K562 (cell line): ENCODE measurements around the gene CYB561A3. TPM values are rescaled to one million over a fixed set of nuclear protein-coding genes. Genes with fewer than 3 reads are reported as not detected.

Experiments used
- FOS ChIP-seq: IDR thresholded peaks from 3 replicates; pipeline ENCODE4 v1.6.1; 2011; ENCODE audit not compliant: insufficient read length; ENCODE audit errors: extremely low read depth
- GTF3C2 ChIP-seq: IDR thresholded peaks from 3 replicates; pipeline ENCODE4 v1.6.1; 2011; ENCODE audit warnings: borderline replicate concordance, mild to moderate bottlenecking, moderate library complexity; ENCODE audit not compliant: insufficient read length; ENCODE audit errors: extremely low read depth
- HDAC8 ChIP-seq: fragments of 450-650 bp; IDR thresholded peaks from 2 replicates; pipeline ENCODE4 v1.6.1; 2016; ENCODE audit warnings: mild to moderate bottlenecking, missing genetic modification characterization, moderate library complexity, missing compliant biosample characterization
- ZZZ3 ChIP-seq: fragments of 450-650 bp; IDR thresholded peaks from 2 replicates; pipeline ENCODE4 v1.6.1; 2016; ENCODE audit warnings: antibody characterized with exemption, mild to moderate bottlenecking, moderate library complexity
- polyA plus RNA-seq, 8 experiments: library from polyadenylated mRNA; depleted of rRNA in 4 of 8; stranded (reverse) in 5 of 8; unstranded in 3 of 8; fragments of >200 nt; fragmentation: Nextera tagmentation in 2 of 8; fragmentation: Illumina TruSeq in 1 of 8; extraction: Ambion mirVana in 2 of 8; extraction: Trizol in 1 of 8; gene quantifications; 2 replicates each; pipeline versions ENCODE4 v1.2.1 to v1.2.3, GENCODE V29; 2011 to 2014; ENCODE audit warnings: inconsistent platforms in 1 of 8, missing spikeins in 1 of 8
- total RNA-seq, 7 experiments: library from RNA; depleted of rRNA in 6 of 7; stranded (reverse); fragments of >200 nt in 6 of 7; fragmentation: Illumina TruSeq in 2 of 7; extraction: Trizol in 2 of 7; gene quantifications; 2 replicates each; pipeline versions ENCODE4 v1.2.1 to v1.2.3, GENCODE V29; 2011 to 2021; ENCODE audit warnings: low replicate concordance in 1 of 7
- TF ChIP-seq, protein P1 (sequence below): sonication (generic); formaldehyde crosslinking; IDR thresholded peaks from 2 replicates; pipeline ENCODE4 v1.8.0; 2022; ENCODE audit warnings: mild to moderate bottlenecking, low read depth, missing genetic modification reagents

CYB561A3 gene
- total and polyA plus RNA-seq, 9 of the 15 experiments (the other 6 are each of a cell fraction or from before 2014, with no cell fraction given), result 29.2 to 78.9 (median 37.9) TPM

DNA sequence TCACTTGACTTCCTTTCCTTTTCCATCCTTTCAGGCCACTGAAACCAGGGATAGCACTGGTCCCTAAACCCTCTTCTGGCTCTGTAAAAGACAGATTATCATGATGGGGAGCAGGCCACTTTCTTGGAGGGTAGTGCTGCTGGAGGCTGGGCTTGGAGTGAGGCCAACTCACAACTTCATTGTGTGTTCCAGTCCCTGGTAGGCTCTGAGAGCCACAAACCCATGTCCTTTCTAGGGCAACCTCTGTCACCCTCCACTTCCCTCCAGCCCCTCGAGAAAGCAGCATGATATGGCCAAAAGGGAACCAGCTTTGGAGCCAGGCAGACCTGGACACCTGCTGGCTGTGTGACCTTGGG, 26.3 kb downstream of the CYB561A3 start (continued):
- TF ChIP-seq, protein P1, sequence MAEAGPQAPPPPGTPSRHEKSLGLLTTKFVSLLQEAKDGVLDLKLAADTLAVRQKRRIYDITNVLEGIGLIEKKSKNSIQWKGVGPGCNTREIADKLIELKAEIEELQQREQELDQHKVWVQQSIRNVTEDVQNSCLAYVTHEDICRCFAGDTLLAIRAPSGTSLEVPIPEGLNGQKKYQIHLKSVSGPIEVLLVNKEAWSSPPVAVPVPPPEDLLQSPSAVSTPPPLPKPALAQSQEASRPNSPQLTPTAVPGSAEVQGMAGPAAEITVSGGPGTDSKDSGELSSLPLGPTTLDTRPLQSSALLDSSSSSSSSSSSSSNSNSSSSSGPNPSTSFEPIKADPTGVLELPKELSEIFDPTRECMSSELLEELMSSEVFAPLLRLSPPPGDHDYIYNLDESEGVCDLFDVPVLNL (CRISPR knock-in tag), result no peak
- TF ChIP-seq FOS, result no peak
- TF ChIP-seq GTF3C2, result no peak
- TF ChIP-seq HDAC8, result no peak
- TF ChIP-seq ZZZ3, result no peak
